HG03432 (cell line): ENCODE measurements around the gene APC2.

Experiments
- ATAC-seq: cut with Tn5 transposase; IDR thresholded peaks from one replicate; pipeline ENCODE4 v1.9.1; 2021; ENCODE audit warnings: mild to moderate bottlenecking, moderate library complexity; ENCODE audit not compliant: unreplicated experiment

The APC2 gene

GRCh38 chr19:1465191-1466016 lies 15.5 kb downstream of the APC2 start:
- no peak for ATAC-seq

- ATAC-seq: no peak
Measured at GRCh38 chr19:1466018-1466460, 16.1 kb downstream of the APC2 start.

- no peak for ATAC-seq
Measured at GRCh38 chr19:1466461-1467214, 16.7 kb downstream of the APC2 start.

GRCh38 chr19:1467215-1467489 lies 17.2 kb downstream of the APC2 start:
- ATAC-seq: no peak

- ATAC-seq: no peak
Measured at GRCh38 chr19:1467490-1468273, 17.8 kb downstream of the APC2 start.

- no peak for ATAC-seq
Measured at GRCh38 chr19:1468274-1468820, 18.4 kb downstream of the APC2 start.

GRCh38 chr19:1468821-1469254 lies 18.9 kb downstream of the APC2 start:
- ATAC-seq: no peak

- ATAC-seq: no peak
Measured at GRCh38 chr19:1469255-1470054, 19.5 kb downstream of the APC2 start.

GRCh38 chr19:1470055-1470304 lies 20.1 kb downstream of the APC2 start:
- no peak for ATAC-seq

- no peak for ATAC-seq
Measured at GRCh38 chr19:1470305-1471009, 20.5 kb downstream of the APC2 start.

- ATAC-seq: no peak
Measured at GRCh38 chr19:1471010-1471514, 21.1 kb downstream of the APC2 start.

GRCh38 chr19:1471515-1472160 lies 21.7 kb downstream of the APC2 start:
- no peak for ATAC-seq

- no peak for ATAC-seq
Measured at GRCh38 chr19:1472231-1473084, 22.5 kb downstream of the APC2 start.

GRCh38 chr19:1473085-1473851 lies 23.3 kb downstream of the APC2 start:
- ATAC-seq: no peak

- ATAC-seq: no peak
Measured at GRCh38 chr19:1474011-1474764, 24.3 kb downstream of the APC2 start.

GRCh38 chr19:1474765-1475351 lies 24.9 kb downstream of the APC2 start:
- ATAC-seq: no peak
